Activated CD4-positive, alpha-beta T cell treated with anti-CD3 and anti-CD28 coated beads for 1 hour (primary cell): ENCODE results near the gene VDAC1.

Experiments
- DNase-seq: peaks from one replicate; pipeline ENCODE4 v3.0.0-alpha.2; 2020

The VDAC1 gene

GRCh38 chr5:133924221-133924920 is 80.4 kb downstream of the VDAC1 start:
- no peak for DNase-seq

GRCh38 chr5:133921979-133922378 is 82.8 kb downstream of the VDAC1 start:
- DNase-seq = no peak
